GM23338 (cell line): Measurements from ENCODE around the gene OTUB2. TPM values are rescaled to one million over a fixed set of nuclear protein-coding genes. Genes with fewer than 3 reads are reported as not detected.

Experiments
- polyA plus RNA-seq: library from polyadenylated mRNA; unstranded; fragments of >200 nt; fragmentation: Nextera tagmentation; extraction: Ambion mirVana; gene quantifications from 2 replicates; pipeline ENCODE4 v1.2.1, GENCODE V29; 2016
- total RNA-seq: library from RNA; depleted of rRNA; stranded (reverse); fragments of >200 nt; shearing (Covaris generic); gene quantifications from 2 replicates; pipeline ENCODE4 v1.2.3, GENCODE V29; 2014; rRNA removed

Gene OTUB2
- total and polyA plus RNA-seq, 2 experiments from 2014 or later: 2.1 to 4.1 TPM

Other genes starting within 250 kb of the OTUB2 start
- gene PRIMA1, start 237.9 kb upstream of the OTUB2 start, total RNA-seq: 3.3 and 3.5 TPM in 2 replicates
- gene PRIMA1, start 237.9 kb upstream of the OTUB2 start, polyA plus RNA-seq: 1.2 and 2.1 TPM in 2 replicates
- not detected in 2 replicates for gene FAM181A, start 99.0 kb upstream of the OTUB2 start, total RNA-seq
- gene FAM181A, start 99.0 kb upstream of the OTUB2 start, polyA plus RNA-seq: not detected in 2 replicates
- gene ASB2, start 49.8 kb upstream of the OTUB2 start, total RNA-seq: 1.2 and 2.3 TPM in 2 replicates
- 1.5 and 1.7 TPM in 2 replicates for gene ASB2, start 49.8 kb upstream of the OTUB2 start, polyA plus RNA-seq
- gene CCDC197, start 29.0 kb upstream of the OTUB2 start, total RNA-seq: not detected in 2 replicates
- not detected in 2 replicates for gene CCDC197, start 29.0 kb upstream of the OTUB2 start, polyA plus RNA-seq
- gene DDX24, start 54.9 kb downstream of the OTUB2 start, total RNA-seq: 137 and 150 TPM in 2 replicates
- 263 and 265 TPM in 2 replicates for gene DDX24, start 54.9 kb downstream of the OTUB2 start, polyA plus RNA-seq
- 3.9 and 9.7 TPM in 2 replicates for gene IFI27L1, start 55.0 kb downstream of the OTUB2 start, total RNA-seq
- gene IFI27L1, start 55.0 kb downstream of the OTUB2 start, polyA plus RNA-seq: 28.6 and 30.8 TPM in 2 replicates
- 0.23 and 0.49 TPM in 2 replicates for gene IFI27, start 84.4 kb downstream of the OTUB2 start, total RNA-seq
- 1.2 and 1.6 TPM in 2 replicates for gene IFI27, start 84.4 kb downstream of the OTUB2 start, polyA plus RNA-seq
- gene IFI27L2, start 103.3 kb downstream of the OTUB2 start, total RNA-seq: 16.8 and 23.4 TPM in 2 replicates
- 38.5 and 49.9 TPM in 2 replicates for gene IFI27L2, start 103.3 kb downstream of the OTUB2 start, polyA plus RNA-seq
- gene PPP4R4, start 148.0 kb downstream of the OTUB2 start, total RNA-seq: 11.1 and 20.9 TPM in 2 replicates
- 2.5 and 3.0 TPM in 2 replicates for gene PPP4R4, start 148.0 kb downstream of the OTUB2 start, polyA plus RNA-seq